Measurements from ENCODE around the gene KITLG.

DNA sequence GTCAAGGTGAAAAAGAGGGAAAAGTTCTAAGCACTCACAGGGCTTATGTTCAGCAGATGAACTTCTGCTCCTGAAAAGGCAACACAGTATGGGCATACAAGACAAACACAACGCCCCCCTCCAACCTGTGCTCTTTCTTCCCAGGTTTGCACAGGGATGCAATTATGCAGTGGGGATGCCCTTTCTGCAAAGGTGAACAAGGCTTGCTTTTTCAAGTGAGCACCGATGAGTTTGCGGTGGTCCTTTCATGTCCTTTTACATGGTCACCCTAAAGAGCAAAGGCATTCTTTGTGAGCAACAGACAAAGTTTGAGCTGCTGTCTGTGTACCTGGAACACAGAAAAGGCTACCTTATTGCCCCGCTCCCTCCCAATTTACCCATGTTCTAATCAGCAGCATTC, 6.7 kb downstream of the KITLG start:
- TF ChIP-seq, protein P1, sequence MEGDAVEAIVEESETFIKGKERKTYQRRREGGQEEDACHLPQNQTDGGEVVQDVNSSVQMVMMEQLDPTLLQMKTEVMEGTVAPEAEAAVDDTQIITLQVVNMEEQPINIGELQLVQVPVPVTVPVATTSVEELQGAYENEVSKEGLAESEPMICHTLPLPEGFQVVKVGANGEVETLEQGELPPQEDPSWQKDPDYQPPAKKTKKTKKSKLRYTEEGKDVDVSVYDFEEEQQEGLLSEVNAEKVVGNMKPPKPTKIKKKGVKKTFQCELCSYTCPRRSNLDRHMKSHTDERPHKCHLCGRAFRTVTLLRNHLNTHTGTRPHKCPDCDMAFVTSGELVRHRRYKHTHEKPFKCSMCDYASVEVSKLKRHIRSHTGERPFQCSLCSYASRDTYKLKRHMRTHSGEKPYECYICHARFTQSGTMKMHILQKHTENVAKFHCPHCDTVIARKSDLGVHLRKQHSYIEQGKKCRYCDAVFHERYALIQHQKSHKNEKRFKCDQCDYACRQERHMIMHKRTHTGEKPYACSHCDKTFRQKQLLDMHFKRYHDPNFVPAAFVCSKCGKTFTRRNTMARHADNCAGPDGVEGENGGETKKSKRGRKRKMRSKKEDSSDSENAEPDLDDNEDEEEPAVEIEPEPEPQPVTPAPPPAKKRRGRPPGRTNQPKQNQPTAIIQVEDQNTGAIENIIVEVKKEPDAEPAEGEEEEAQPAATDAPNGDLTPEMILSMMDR (conservative IDR thresholded peaks at IDR 0.05; ENCODE audit: low read length), result no peak
- no peak for TF ChIP-seq EZH2phosphoT487 (IDR thresholded peaks at IDR 0.05; ENCODE audit: borderline replicate concordance, low read depth, low read length)

Data from OCI-LY7 (cell line).